B cell (primary cell): ENCODE data around the gene MVD. TPM values are rescaled to one million over a fixed set of nuclear protein-coding genes. Genes with fewer than 3 reads are reported as not detected.

ENCODE experiments used
- ATAC-seq: fragments of 200-7000 bp; cut with Tn5 transposase; one replicate; pipeline ENCODE4 v1.10.0; 2021; ENCODE audit warnings: low read depth, mild to moderate bottlenecking, moderate number of reproducible peaks, moderate library complexity
- CTCF ChIA-PET: fragments of 350-600 bp; sonication (Branson Sonifier 250); formaldehyde crosslinking; loops from one replicate; lab custom pipeline; 2021; ENCODE audit warnings: antibody characterized with exemption, inconsistent platforms; lab: Charles Lee
- POLR2A ChIA-PET: fragments of 350-600 bp; sonication (Branson Sonifier 250); formaldehyde crosslinking; loops from one replicate; lab custom pipeline; 2021; ENCODE audit warnings: antibody characterized with exemption; lab: Charles Lee
- DNase-seq: peaks from one replicate; pipeline ENCODE4 v3.0.0; 2013
- H2AFZ ChIP-seq: 2 replicates; pipeline ENCODE4 v1.6.1; 2012; ENCODE audit warnings: mild to moderate bottlenecking, low read depth, low read length; ENCODE audit not compliant: insufficient read depth, poor library complexity, severe bottlenecking
- H3K27ac ChIP-seq, 2 donors: 1 replicate in 1 of 2; 2 replicates in 1 of 2; pipeline ENCODE4 v1.5.1; 2012 to 2013; ENCODE audit warnings: low read length in 2 of 2, mild to moderate bottlenecking in 2 of 2, moderate library complexity in 1 of 2
- H3K27me3 ChIP-seq, 4 experiments: fragments of 200-600 bp in 1 of 4; sonication (generic) in 1 of 4; replicated peaks in 1 of 4; 1 replicate in 2 of 4; 2 replicates in 2 of 4; pipeline versions ENCODE4 v1.6.1 to v1.7.0; 2013 to 2016; ENCODE audit warnings: low read length in 3 of 4, mild to moderate bottlenecking in 2 of 4, mixed read lengths in 1 of 4, moderate library complexity in 1 of 4; ENCODE audit not compliant: insufficient read depth in 4 of 4, control insufficient read depth in 3 of 4; ENCODE audit errors: control extremely low read depth in 1 of 4
- H3K36me3 ChIP-seq, 2 experiments: replicated peaks in 1 of 2; 1 replicate in 1 of 2; 2 replicates in 1 of 2; pipeline versions ENCODE4 v1.6.1 to v1.7.1; 2013; ENCODE audit warnings: low read length in 1 of 2; ENCODE audit not compliant: insufficient read depth in 2 of 2, control insufficient read depth in 1 of 2; ENCODE audit errors: control extremely low read depth in 1 of 2, extremely low read depth in 1 of 2
- H3K4me1 ChIP-seq, 2 donors: fragments of 200-600 bp in 1 of 2; sonication (generic) in 1 of 2; 1 replicate in 1 of 2; 2 replicates in 1 of 2; pipeline versions ENCODE4 v1.5.1 to v1.6.1; 2013 to 2017; ENCODE audit warnings: low read length in 2 of 2; ENCODE audit not compliant: control insufficient read depth in 2 of 2, insufficient read depth in 2 of 2
- H3K4me2 ChIP-seq: replicated peaks from 2 replicates; pipeline ENCODE3; 2012; ENCODE audit warnings: mild to moderate bottlenecking, low read depth, low read length; ENCODE audit not compliant: poor library complexity, severe bottlenecking
- H3K4me3 ChIP-seq, 5 experiments: fragments of 200-600 bp in 1 of 5; sonication (generic) in 1 of 5; 1 replicate in 3 of 5; 2 replicates in 2 of 5; pipeline versions ENCODE4 v1.5.1 to v1.7.0; 2011 to 2016; ENCODE audit warnings: low read length in 4 of 5, mild to moderate bottlenecking in 4 of 5, low read depth in 2 of 5, control low read depth in 1 of 5, moderate library complexity in 1 of 5; ENCODE audit not compliant: insufficient read depth in 1 of 5; ENCODE audit errors: control extremely low read depth in 1 of 5, extremely low read depth in 1 of 5
- H3K79me2 ChIP-seq: fragments of 200-600 bp; sonication (generic); one replicate; pipeline ENCODE4 v1.6.0; 2016; ENCODE audit warnings: low read length; ENCODE audit not compliant: control insufficient read depth, insufficient read depth
- H3K9ac ChIP-seq: fragments of 200-600 bp; sonication (generic); 2 replicates; pipeline ENCODE4 v1.6.1; 2017; ENCODE audit warnings: mild to moderate bottlenecking, low read length, moderate library complexity
- H3K9me3 ChIP-seq, 3 donors: one replicate each; pipeline versions ENCODE4 v1.6.1 to v1.7.1; 2013; ENCODE audit warnings: low read length in 2 of 3; ENCODE audit not compliant: control insufficient read depth in 2 of 3, insufficient read depth in 1 of 3; ENCODE audit errors: control extremely low read depth in 1 of 3
- H4K20me1 ChIP-seq: 2 replicates; pipeline ENCODE4 v1.6.0; 2012; ENCODE audit warnings: mild to moderate bottlenecking, low read length; ENCODE audit not compliant: insufficient read depth, control insufficient read depth, poor library complexity, severe bottlenecking
- H3K27ac Mint-ChIP-seq: one replicate; pipeline ENCODE4 v1.8.0; 2021; ENCODE audit warnings: mixed read lengths
- H3K27me3 Mint-ChIP-seq: one replicate; pipeline ENCODE4 v1.8.0; 2021; ENCODE audit warnings: mixed read lengths
- H3K4me1 Mint-ChIP-seq: one replicate; pipeline ENCODE4 v1.8.0; 2021; ENCODE audit warnings: mixed read lengths
- H3K4me3 Mint-ChIP-seq: one replicate; pipeline ENCODE4 v1.8.0; 2021; ENCODE audit warnings: mixed read lengths
- H3K9me3 Mint-ChIP-seq: one replicate; pipeline ENCODE4 v1.8.0; 2022; ENCODE audit warnings: mixed read lengths; ENCODE audit not compliant: insufficient read depth
- CTCF ChIP-seq: fragments of 200-600 bp; IDR thresholded peaks from one replicate; pipeline ENCODE4 v1.8.0; 2022; ENCODE audit warnings: antibody characterized with exemption, mild to moderate bottlenecking
- EZH2 ChIP-seq: IDR thresholded peaks from 2 replicates; pipeline ENCODE4 v1.6.1; 2012; ENCODE audit warnings: borderline replicate concordance, low read depth, mild to moderate bottlenecking, moderate library complexity, low read length; ENCODE audit not compliant: insufficient read depth, poor library complexity, severe bottlenecking
- WGBS: methylation state at CpG from one replicate; pipeline ENCODE4 v1.1.5; 2013; ENCODE audit warnings: missing lambda C conversion rate; ENCODE audit not compliant: insufficient coverage; 5-methylcytosine and 5-hydroxymethylcytosine counted together
- intact Hi-C: fragments of 100-400 bp; cut with micrococcal nuclease; formaldehyde crosslinking; loops from one replicate; pipeline ENCODE4 v1.10.0; 2022
- polyA plus RNA-seq: library from polyadenylated mRNA; depleted of rRNA; stranded (reverse); fragments of >200 nt; gene quantifications from 2 replicates; pipeline ENCODE4 v1.2.3, GENCODE V29; 2012
- total RNA-seq, 2 donors: library from RNA; stranded (reverse); fragments of 120-200 nt in 1 of 2; gene quantifications; 1 replicate in 1 of 2; 2 replicates in 1 of 2; pipeline versions ENCODE4 v1.2.3 to v1.2.4, GENCODE V29; 2013 to 2022

Gene MVD
- total and polyA plus RNA-seq, 2 donors (not counting 1 experiment from before 2014, with no cell fraction given), result 40.9 to 95.4 TPM

- DNase-seq, result no peak
- Mint-ChIP-seq H3K27ac (peak overlapping the region; percentile 32), H3K27me3 (no peaks in the 10 kb centered on the region), H3K9me3 (no peaks in the 10 kb centered on the region), H3K4me3 (peak overlapping the region; percentile 29), H3K4me1 (peaks cover 61% of the 10 kb centered on the region)
- ChIA-PET CTCF (interaction anchor here (3.2 kb wide), 1 partner anchor 38 kb away, joined by 9 read pairs; no protein-coding TSS in a partner anchor), POLR2A (interaction anchor here (0.7 to 1.0 kb wide), 6 partner anchors 12 to 848 kb away, joined by 3 to 5 read pairs (median 3); partner anchors contain the start of genes MVD and ZC3H18)
- peak overlapping the region in 3 of 5 experiments; percentile 18 to 98 (median 21) for H3K4me3 ChIP-seq
- peak overlapping the region; percentile 99 for H3K4me2 ChIP-seq
- H3K9me3 ChIP-seq, result peaks cover 0 to 5% (median 0%) of the 10 kb centered on the region in 3 donors
- H3K79me2 ChIP-seq, result peaks cover 75% of the 10 kb centered on the region
- peaks cover 0 to 67% of the 10 kb centered on the region in 2 experiments for H3K36me3 ChIP-seq
- peaks cover 87% of the 10 kb centered on the region for H4K20me1 ChIP-seq
- no peak overlapping the region for H2AFZ ChIP-seq
- H3K27ac ChIP-seq, result peak overlapping the region; percentile 41 to 59
- H3K9ac ChIP-seq, result peak overlapping the region; percentile 39
- H3K27me3 ChIP-seq, result no peaks in the 10 kb centered on the region
- WGBS, result 93% methylated on average over 14 of the region's 22 CpGs
- peaks cover 45 to 67% of the 10 kb centered on the region in 2 donors for H3K4me1 ChIP-seq
- intact Hi-C loops, result no loop called here
- ATAC-seq, result no peak
- TF ChIP-seq EZH2, result no peak
- TF ChIP-seq CTCF, result no peak
Measured at GRCh38 chr16:88647178-88648070, 15.5 kb downstream of the MVD start.
